Measurements from ENCODE around the gene ZBTB1.
"Not testable (repeated sequence)": the region's sequence is repeated elsewhere in the genome, so short reads cannot be mapped to it uniquely, and the experiment has no call there.

The ZBTB1 gene

DNA sequence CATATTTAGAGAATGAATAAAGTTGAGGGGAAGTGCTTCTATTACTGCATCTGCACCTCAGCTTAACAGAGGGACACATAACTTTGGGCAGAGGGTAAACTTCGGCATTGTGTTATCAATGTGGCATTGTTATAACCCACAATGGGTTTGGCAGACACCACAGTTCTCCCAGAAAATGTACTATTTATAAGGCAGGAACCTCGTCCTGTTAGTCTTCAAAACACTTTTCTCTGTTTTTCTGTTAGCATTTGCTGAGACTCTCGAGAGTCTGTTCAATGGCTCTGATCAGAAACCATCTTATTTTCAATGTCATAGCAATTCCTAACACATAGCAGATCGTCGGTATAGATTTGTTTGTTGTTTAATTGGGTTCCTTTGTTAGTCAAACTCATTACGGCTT is 59.1 kb downstream of the ZBTB1 start:
- in situ Hi-C loops (cut with MboI; ENCODE audit: low sequenced_read_pairs): no loop called here

DNA sequence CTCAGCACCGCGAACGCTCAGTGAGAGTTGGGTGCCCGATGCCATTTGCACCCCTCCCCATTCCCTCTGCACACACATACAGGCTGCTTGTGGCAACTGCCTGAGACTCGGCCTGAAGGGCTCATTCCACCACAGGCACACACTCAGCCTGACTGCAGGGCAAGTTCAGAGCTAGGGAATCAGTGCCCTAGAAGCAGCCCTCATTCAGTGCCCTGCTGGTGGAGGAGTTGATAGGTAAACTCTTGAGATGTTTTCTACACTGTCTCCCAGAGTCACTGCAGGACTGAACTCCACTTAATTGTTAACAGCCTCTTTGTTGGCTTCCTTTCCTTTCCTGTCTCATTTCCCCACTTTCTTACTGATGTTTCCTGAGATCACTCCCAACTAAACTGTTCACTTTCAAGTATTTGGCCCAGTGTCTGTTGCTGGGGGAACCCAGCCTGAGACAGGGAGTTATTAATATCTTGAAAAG is 62.1 kb downstream of the ZBTB1 start:
- in situ Hi-C loops (cut with MboI; ENCODE audit: low sequenced_read_pairs): no loop called here

DNA sequence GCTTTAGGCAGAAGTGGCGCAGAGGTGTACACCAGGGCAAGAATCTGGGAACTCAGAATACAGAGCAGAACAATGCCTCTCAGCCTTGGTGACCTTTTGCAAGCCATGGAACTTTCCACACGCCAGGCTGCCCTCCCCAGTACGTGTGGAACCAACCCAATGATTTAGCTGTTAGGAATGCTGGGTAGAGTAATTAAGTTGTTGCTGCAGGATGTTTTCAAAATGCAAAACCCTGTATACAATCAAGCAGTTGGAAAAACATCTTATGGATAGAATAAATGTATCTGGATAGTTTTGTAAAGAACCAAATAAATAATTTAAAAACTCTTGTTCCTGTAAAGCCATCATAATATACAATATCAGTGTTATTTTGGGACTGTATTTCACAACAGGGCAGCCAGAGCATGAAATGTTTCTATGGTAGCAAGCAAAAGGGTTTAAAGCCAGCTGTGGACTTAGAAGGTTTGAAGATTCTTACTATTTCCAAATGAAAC is 64.6 kb downstream of the ZBTB1 start:
- in situ Hi-C loops (cut with MboI; ENCODE audit: low sequenced_read_pairs): no loop called here

DNA sequence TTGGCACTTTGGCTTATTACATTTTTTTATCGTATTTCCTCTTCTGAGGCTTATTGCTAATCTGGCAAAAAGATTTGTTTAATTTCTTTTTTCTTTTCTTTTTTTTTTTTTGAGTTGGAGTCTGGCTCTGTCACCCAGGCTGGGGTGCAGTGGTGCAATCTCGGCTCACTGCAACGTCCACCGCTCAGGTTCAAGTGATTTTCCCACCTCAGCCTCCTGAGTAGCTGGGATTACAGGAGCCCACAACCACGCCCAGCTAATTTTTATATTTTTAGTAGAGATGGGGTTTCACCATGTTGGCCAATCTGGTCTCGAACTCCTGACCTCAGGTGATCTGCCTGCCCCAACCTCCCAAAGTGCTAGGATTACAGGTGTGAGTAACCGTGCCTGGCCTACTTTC is 65.1 kb downstream of the ZBTB1 start:
- in situ Hi-C loops (cut with MboI; ENCODE audit: low sequenced_read_pairs): not testable (repeated sequence)

DNA sequence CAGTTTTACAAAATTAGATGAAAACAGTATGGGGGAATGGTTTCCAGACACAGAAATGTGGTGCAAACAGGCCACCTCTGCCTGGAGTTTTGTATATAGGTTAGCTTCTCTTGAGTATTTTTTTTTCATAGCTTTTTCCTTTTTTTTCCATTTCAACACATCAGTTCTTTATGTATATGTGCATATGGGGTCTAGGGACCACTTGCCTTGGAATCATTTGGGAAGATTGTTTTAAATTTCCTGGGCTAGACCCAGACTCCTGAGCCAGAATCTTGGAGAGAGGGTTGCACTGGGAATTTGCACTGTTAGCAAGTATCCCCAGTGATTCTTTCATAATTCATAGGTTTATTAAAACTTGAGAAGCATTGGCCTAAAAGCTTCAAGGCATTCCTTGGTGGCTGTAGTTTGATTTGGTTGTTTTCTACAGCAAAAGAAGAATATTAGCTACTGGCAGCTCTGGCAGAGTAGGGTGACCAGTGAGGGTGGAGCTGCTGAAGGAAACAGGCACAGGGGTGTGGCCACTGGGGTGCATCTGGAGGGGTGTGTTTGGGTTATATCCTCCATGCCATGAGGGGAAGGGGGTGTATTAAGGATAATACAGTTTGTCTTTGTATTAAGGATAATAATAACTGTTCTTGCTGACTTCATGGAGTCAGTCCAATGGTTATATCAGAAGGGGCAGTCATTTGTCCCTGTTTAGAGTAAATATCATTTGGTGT is 68.0 kb downstream of the ZBTB1 start:
- in situ Hi-C loops (cut with MboI; ENCODE audit: low sequenced_read_pairs): no loop called here

DNA sequence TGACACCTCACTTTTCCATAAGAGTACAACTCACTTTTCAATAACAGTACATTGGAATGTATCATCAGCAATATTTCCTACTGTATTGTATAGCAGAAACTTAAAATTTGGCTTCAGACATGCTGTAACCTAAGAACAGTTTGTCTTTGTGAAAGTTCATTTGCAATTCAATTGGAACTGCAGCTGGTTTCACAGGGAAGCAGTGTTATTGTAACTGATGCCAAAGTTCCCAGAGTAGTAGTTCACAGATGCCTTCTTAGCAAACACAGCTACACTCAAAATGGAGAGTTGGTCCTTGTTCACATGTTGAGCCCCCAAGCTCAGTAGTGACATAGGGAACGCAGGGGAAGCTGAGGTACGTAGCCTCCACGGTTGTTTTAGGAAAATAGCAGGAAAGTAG is 68.5 kb downstream of the ZBTB1 start:
- in situ Hi-C loops (cut with MboI; ENCODE audit: low sequenced_read_pairs): no loop called here

Measured in HL-60/S4 treated with retinoic acid at 250 ng/mL for 4 days and 3 days (cell line).